Measurements from ENCODE around the gene CAPZA1.
"Not testable (repeated sequence)": the region's sequence is repeated elsewhere in the genome, so short reads cannot be mapped to it uniquely, and the experiment has no call there.

CAPZA1 gene

DNA sequence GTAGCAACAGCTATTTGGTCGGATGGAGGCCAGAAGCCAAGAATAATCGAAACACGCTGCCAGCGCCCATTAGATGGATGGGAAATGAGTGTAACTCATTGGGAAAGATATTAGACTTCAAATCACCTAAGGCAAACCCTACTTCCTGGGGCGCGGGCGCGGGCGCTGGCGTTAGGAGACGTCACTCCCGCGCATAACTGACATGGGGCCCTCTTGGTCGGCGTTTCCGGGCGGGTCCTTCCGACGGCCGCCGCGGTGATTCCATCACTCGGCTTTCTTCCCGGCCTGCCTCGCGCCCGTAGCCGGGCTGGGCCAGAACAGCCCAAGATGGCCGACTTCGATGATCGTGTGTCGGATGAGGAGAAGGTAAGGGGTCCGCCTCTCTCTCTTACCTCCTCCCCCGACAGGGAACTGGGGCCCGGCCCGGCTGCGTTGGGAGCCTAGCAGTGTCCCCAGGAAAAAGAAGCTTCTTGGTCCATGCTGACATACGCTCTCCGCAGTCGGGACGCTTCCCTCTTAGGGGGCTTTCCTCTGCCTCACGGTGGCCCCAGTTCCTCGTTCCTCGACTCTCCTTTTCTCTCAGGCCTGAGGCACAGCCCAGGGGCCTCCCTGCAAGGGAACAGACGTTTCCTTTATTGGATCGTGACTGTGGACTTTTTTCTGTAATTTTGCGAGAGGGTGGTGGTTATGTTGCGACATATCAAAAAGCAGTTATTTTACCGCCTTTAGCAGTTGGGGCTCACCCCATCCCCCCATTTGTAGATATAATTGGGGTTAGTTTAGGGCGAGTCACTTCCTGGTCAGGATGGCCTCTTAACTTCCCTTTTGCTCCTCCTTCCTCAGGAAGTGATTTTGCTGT lies at the start of gene CAPZA1:
TSS of gene CAPZA1 (plus strand) at position 315 of the 859 bp plus-strand sequence. CDS start at position 328, 13 bp downstream.
- DNase-seq (ENCODE audit: low read depth in 3 of 3) = peak; percentile 83 to 87 (median 86)

DNA sequence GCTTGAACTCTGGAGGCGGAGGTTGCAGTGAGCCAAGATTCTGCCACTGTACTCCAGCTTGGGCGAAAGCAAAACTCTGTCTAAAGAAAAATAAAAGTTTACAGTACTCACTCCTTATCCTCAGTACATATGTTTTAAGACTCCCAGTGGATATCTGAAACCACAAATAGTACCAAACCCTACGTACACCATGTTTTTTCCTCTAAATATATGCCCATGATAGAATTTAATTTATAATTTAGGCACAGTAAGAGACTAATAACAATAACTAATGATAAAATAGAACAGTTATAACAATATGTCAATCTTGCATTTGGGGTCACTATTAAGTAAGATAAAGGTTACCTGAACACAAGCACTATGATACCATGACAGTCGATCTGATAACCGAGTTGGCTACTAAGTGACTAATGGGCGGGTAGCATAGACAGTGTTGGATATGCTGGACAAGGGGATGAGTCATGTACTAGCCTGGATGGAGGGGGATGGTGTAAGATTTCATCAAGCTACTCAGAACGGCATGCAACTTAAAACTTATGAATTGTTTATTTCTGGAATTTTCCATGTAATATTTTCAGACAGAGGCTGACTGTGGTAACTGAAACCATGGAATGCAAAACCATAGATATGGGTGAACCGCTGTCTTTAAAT lies 44.4 kb upstream of the CAPZA1 start:
- DNase-seq (ENCODE audit: low read depth in 3 of 3) = no peak

DNA sequence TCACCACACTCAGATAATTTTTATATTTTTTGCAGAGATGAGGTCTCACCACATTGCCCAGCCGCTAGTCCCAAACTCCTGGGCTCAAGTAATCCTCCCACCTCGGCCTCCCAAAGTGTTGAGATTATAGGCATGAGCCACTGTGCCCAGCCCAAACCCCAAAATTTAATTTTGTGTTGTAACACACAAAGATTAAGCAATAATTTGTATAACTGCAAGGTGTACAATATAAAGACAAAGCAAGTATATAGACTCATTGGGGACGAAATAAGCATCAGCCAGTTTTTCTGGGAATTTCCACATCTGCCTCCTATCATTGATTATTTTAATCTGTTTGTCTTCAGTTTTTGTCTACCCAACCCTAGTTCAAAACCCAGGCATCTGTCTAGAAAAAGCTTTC lies 43.4 kb upstream of the CAPZA1 start:
- no peak for DNase-seq (ENCODE audit: low read depth in 3 of 3)

DNA sequence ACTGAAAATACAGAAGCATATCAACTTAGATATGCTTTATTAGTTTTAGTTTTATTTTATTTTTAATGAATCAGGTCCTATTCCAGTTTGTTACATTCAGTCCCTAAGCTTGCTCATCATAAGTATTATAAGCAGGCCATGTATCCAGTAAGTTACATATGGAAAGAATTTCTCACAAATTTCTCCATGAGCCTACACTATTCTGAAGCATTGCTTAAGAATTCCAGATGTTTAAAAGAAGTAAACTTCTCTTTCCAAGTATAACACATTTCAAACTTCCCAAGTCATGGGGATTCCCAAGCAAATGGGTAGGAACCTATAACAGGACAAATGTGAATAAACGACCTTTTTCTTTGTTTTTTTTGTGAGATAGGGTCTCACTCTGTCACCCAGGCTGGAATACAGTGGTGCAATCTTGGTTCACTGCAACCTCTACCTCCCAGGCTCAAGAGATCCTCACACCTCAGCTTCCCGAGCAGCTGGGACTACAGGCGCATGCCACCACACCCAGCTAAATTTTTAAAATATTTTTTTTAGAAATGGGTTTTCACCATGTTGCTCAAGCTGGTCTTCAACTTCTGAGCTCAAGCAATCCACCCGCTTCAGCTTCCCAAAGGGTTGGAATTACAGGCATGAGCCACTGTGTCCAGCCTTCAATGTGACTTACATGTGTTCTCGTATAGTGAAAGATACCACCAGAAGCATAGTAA lies 39.7 kb upstream of the CAPZA1 start:
- no peak for DNase-seq (ENCODE audit: low read depth in 3 of 3)

DNA sequence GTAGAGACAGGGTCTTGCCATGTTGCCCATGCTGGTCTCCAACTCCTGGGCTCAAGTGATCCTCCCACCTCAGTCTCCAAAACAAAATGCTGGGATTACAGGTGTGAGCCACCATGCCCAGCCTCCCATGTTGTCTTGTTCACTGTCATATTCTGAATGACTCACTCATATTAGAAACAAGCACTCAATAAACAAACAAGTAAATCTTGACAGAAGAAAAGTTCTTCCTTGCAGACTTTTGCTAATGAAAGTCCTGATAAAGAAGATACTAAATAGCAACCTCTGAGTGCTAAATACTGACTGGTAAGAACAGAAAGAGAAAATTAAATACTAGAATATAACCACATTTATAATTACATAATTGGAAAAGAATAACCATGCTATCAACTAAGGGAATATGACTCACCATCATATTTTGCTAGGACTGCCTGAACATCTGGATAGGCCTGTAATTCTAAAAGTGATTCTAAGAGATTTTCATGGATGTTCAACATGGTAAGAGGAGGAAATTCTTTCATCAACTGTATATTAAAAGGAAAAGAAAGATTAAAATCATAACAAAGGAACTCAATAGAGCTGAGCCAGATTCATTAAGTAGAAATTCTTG lies 37.9 kb upstream of the CAPZA1 start:
- no peak for DNase-seq (ENCODE audit: low read depth in 3 of 3)

DNA sequence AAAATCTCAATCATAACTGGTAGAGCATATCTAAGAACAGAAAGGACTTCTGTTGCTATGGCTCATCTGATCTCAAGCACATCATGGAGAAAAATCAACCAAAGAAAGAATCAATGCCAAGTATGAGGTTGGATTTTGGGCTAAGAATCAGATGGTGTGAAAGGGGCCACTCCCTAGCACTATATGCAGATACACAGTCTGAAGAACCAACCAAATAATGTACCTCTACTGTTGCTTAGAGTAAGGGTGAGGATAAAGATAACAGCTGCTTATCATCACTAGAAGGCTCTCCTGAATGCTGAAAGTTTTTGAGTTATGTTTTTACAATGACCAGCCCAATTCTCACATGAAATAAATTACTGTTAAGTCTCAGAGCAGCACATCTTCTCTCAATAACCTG lies 36.3 kb upstream of the CAPZA1 start:
- DNase-seq (ENCODE audit: low read depth in 3 of 3) = no peak

DNA sequence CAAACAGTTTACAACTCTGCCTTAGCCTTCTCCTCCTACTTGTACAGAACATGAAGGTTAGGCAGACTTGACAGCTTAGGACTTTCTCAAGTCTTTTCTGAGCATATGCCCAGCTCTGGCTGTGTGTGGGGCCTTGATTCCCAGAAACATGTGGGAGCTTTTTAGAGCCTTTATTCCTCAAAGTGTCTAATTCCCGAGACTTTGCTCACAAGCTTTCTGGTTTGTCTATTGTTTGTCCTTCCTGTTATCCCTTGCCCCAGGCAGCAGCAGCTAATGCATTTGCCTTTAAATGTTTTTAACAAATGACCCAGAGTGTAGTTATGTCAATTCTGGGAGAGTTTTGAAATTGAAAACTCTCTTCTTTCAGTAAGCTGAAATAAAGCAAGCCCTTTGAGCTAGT lies 29.9 kb upstream of the CAPZA1 start:
- no peak for DNase-seq (ENCODE audit: low read depth in 3 of 3)

DNA sequence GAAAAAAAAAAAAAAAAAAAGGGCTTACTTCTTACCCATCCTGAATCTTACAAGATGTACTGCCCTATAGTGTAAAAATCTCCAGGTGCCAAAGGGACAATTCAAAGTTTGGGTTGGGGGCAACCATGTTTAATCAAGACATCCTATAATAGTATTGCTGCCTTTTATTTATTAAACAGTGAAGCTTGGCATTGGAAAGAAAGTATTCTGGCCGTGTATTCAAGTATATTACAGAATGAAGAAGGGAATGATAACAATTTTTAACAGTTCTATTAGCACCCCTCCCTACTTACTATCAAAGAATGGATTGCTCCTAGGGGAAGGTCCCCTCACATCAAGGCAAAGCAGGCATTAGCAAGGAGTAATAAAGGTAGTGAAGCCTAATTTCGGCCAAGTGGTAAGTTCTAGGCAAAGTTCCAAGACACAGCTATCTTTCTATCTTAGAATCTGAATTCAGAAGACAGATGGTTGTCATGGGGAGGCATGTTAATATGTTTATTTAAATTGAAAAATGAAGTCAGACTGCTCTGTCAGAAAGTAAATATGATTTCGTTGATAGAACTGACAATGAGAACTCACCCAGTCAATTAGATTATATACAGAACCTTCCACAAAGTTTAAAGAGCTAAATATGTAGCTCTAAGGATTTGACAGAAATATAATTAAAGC lies 25.3 kb upstream of the CAPZA1 start:
- no peak for DNase-seq (ENCODE audit: low read depth in 3 of 3)

DNA sequence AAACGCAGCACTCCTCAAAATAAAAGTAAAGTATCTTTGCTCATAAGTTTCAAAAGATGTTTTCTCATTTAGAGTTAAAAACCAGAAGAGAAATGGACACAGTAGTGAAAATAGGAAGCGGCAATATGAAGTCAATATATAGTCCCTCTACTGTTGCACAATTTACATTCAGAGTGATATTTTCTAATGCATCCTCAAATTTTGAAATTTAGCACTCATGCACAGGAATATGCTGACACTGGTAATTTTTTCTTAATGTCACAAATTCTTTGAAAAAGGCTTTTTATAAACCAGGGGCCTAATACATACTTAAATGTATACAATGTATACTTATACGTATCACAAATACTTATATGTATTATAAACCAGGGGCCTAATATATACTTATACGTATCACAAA lies 20.2 kb upstream of the CAPZA1 start:
- DNase-seq (ENCODE audit: low read depth in 3 of 3) = no peak

DNA sequence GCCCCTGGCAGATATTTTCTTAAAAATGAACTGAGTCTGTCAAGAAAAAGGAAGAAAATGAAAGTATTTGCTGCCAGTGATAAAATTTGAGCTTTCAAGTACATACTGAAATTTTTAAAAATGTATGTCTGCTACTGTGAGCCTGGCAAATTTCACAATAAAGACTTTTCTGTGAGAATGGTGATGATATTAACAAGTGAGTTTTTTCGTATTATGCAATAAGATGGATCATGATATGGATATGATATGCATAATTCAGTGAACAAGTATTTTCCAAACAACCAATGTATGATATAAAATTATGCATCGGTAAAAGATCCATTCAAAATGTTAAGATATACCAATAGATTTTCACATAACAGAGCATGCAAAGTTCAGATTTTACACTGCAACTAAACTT lies 16.6 kb upstream of the CAPZA1 start:
- no peak for DNase-seq (ENCODE audit: low read depth in 3 of 3)

DNA sequence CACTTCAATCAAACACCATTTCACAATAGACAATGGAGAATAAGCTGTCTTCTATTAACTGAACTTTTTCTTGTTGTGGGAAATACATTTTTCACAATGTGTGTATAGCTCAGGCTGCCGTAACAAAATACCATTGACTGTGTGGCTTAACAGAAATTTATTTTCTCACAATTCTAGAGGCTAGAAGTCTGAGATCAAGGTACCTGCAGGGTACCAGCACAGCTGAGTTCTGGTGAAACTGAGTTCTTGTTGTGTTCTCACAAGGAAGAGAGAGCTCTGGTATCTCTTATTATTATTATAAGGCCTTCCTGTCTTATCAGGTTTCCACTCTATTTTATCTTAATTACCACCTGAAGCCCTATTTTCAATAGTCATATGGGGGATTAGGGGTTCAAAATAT lies 16.1 kb upstream of the CAPZA1 start:
- DNase-seq (ENCODE audit: low read depth in 3 of 3) = no peak

DNA sequence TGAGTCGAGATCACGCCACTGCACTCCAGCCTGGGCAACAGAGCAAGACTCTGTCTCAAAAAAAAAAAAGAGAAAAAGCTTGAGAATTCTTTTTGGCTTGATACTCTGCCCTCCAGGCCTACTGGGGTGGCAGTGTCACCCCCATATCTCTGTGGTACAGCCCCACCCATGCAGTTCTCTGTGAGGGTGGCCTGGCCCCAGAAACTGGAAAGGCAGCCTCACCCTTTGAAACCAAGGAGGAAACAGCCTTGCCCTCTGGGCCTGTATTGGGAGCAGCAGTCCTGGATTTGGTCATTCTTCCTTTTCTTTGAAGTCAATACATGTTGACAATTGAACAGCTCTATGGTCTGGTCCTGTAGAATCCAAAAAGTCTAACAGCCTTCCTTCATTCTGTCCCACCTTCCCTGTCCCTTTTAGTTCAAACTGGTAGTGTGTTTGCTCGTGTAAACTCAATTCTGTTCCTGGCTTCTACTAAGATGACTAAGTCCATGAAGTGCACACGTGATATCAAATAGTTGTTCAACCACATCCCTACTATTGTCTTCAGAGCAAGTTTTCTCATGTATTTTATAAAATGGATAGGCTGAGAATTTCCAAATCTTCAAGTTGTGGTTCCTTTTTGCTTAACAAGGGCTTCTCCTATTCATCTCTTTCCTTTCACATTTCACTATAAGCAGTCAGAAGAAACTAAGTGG lies 13.9 kb upstream of the CAPZA1 start:
- DNase-seq (ENCODE audit: low read depth in 3 of 3) = no peak

DNA sequence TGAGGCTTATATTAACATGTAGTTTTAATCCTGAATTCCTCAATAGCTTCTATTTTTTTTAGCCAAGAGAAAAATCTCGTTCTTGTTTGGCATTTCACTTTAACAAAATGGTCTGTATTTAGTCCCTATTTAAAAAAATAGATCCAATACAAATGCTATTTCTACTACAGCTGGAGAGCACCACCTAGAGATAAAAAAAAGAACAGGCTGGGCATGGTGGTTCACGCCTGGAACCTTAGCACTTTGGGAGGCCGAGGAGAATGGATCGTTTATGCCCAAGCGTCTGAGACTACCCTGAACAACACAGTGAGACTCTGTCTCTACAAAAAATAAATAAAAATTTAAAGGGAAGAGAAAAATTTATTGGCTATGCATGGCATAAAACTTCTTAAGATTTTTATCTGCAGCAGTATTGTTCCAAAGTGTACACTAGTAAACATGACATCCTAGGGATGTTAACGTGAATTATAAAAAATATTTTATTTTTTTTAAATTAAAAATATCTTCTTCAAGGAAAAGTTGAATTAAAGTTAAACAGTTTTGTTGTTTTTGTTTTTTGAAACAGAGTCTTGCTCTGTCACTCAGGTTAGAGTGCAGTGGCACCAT lies 5.1 kb upstream of the CAPZA1 start:
- DNase-seq (ENCODE audit: low read depth in 3 of 3) = no peak

DNA sequence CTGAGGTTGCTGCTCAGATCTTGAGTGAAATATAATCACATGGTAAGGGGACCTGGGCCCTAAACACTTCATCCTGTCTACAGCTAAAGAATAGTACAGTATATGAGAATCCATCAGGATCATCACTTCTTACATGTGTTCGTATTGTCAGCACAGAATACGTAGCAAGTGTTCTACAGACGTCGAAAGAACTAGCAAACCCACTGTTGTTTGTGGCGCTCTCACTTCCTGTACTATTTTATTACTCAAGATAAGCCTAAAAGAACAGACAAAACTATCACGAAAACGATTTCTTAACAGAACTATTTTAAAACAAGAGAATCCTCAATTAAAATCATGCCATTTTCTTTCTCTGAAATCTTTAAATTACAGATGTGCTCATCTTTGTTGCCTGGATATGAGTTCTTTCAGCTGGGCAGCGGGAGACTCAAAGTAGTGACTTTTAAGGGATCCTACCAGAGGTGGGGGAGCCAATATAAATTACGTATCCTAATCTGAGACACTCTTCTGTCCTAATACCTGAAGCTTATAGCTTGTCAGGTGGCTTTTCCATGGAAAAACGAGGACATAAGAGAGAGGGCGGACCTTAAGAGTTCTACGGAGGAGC lies 1.4 kb upstream of the CAPZA1 start:
- DNase-seq (ENCODE audit: low read depth in 3 of 3) = no peak

DNA sequence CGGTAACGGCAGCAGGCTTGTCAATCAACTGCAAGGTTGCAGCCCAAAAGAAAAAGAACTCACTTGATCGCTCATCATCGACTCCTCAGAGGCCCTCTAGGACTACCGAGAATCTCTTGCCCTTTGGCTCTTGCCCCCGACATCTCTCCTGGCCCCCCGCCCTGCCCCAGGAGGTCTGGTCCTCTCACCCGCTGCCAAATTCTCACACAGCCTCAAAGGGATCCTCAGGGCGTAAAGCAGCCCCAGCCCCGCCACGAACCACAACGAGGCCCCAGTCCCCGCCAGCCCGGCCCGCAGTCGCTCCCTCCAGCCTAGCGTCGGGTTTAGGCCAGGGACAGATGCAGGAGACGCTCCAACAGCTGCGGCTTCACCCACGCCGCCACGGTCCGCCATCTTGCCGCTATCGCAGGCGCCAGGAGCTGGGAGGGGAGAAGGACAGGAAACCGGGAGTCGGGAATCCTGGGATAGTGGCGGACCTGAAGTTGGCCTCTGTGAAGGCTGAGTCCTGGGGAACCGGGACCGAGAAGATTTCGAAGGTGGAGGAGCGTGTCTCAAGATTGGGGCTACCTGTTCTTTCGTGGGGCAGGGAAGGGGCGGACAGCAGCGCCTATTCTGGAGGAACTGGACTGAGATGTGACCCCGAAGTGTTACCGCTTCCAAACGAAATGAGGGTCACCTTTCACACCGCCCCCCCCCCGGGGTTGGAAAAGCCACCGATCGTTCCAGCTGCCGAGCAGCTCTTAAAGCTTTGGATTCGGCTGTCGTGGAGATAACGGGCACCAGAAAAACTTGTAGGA lies 713 bp upstream of the CAPZA1 start, which contains the start of gene ST7L:
TSS of gene ST7L (minus strand) at position 421 of the 797 bp plus-strand sequence. CDS start at position 393, 28 bp downstream.
- peak; percentile 26 to 46 (median 26) for DNase-seq (ENCODE audit: low read depth in 3 of 3)

DNA sequence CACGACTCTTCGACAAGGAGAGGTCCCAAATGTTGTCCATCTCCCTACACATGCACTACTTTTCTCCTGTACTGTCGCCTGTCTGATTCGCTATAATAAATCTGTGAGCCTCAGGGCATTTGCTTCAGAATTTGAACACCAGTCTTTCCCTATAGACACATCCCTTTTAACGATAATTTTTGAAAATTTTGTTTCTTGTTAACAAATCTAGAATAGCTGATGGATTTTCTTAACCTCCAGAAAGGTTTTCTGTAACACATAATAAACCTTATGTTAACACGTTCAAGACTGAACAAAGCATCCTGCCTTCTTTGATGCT lies 704 bp downstream of the CAPZA1 start:
- DNase-seq (ENCODE audit: low read depth in 3 of 3) = no peak

DNA sequence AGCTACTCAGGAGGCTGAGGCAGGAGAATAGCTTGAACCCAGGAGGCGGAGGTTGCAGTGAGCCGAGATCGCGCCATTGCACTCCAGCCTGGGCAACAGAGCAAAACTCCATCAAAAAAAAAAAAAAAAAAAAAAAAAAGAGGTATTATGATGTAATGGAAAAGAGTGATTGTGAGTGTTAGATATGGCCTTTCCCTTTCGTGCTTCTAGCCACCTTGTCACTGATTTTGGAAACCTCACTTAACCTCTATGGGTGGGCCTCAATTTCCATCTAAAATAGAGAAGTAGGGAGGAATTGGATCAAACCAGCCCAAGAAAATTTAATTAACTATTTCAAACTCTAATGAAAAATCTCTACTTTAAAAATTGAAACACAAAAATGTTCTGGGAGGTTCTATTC lies 4.9 kb downstream of the CAPZA1 start:
- DNase-seq (ENCODE audit: low read depth in 3 of 3) = not testable (repeated sequence)

DNA sequence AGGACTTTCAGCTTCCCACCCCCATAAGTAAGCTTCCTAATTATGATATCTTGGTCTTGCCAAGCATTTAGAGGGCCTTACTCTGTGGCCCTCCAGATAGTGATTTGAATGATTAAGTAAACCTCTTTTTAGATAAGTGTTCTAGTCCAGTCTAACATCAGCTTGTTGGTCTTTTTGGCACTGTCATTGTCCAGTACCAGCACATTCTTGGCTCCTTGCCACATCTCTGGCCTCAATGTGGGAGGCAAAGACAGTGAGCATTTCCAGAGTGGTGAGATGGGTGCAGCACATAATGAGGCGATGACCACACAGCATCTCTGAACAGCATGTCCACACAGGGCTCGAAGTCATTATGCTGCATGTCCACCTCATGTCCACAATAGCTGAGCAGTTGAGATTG lies 6.1 kb downstream of the CAPZA1 start:
- DNase-seq (ENCODE audit: low read depth in 3 of 3) = no peak

DNA sequence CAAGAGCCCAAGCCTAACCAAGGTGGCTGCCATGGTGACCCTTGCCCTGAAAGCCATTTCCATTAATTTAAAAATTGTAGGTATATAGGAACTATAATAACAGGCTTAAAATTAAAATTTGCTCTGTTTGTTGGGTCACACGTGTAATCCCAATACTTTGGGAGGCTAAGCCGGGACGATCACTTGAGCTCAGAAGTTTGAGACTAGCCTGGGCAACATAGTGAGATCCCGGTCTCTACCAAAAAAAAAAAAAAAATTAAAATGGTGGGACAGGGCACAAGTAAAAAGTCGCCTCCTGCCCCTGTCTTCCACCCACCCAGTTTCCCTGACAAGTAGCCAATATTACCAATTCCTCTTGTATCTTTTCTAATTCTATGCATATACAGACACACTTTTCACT lies 6.6 kb downstream of the CAPZA1 start:
- no peak for DNase-seq (ENCODE audit: low read depth in 3 of 3)

Data from stimulated activated CD4-positive, alpha-beta T cell treated with anti-CD3 and anti-CD28 coated beads, TNF-alpha, amount 100 ng/mL, for 48 hours (primary cell).